Aorta (tissue), 5 donors: ENCODE results near the gene FFAR4. TPM values are rescaled to one million over a fixed set of nuclear protein-coding genes. Genes with fewer than 3 reads are reported as not detected.
"Not testable (repeated sequence)": the region's sequence is repeated elsewhere in the genome, so short reads cannot be mapped to it uniquely, and the experiment has no call there.

Experiments
- ATAC-seq: fragments of 200-7000 bp; cut with Tn5 transposase; one replicate; pipeline ENCODE4 v1.9.1; 2022; ENCODE audit warnings: moderate library complexity; ENCODE audit not compliant: low FRiP score
- DNase-seq, 2 donors: peaks; one replicate each; pipeline ENCODE4 v3.0.0-alpha.2; 2020
- H3K27ac ChIP-seq, 2 donors: one replicate each; pipeline ENCODE4 v1.5.1; 2013; ENCODE audit warnings: low read length in 2 of 2, mild to moderate bottlenecking in 2 of 2, moderate library complexity in 2 of 2, control low read depth in 1 of 2, inconsistent platforms in 1 of 2, low read depth in 1 of 2
- H3K27me3 ChIP-seq, 2 donors: one replicate each; pipeline ENCODE4 v1.6.1; 2013; ENCODE audit warnings: control low read depth in 1 of 2, low read length in 1 of 2, mild to moderate bottlenecking in 1 of 2, moderate library complexity in 1 of 2; ENCODE audit not compliant: insufficient read depth in 2 of 2, control insufficient read depth in 1 of 2
- H3K36me3 ChIP-seq, 2 donors: one replicate each; pipeline ENCODE4 v1.6.1; 2013; ENCODE audit warnings: control low read depth in 1 of 2, low read length in 1 of 2, mild to moderate bottlenecking in 1 of 2; ENCODE audit not compliant: insufficient read depth in 2 of 2, control insufficient read depth in 1 of 2
- H3K4me1 ChIP-seq, 2 donors: one replicate each; pipeline ENCODE4 v1.6.1; 2013; ENCODE audit warnings: low read length in 2 of 2, control low read depth in 1 of 2, mild to moderate bottlenecking in 1 of 2, moderate library complexity in 1 of 2; ENCODE audit not compliant: insufficient read depth in 2 of 2, control insufficient read depth in 1 of 2
- H3K4me3 ChIP-seq, 2 donors: one replicate each; pipeline ENCODE4 v1.5.1; 2013; ENCODE audit warnings: low read length in 2 of 2, control low read depth in 1 of 2, mild to moderate bottlenecking in 1 of 2
- H3K9me3 ChIP-seq: one replicate; pipeline ENCODE4 v1.6.1; 2013; ENCODE audit warnings: mild to moderate bottlenecking, low read length; ENCODE audit not compliant: control insufficient read depth
- WGBS, 2 donors: extraction: QIAGEN DNeasy Blood & Tissue Kit; methylation state at CpG; one replicate each; pipeline ENCODE4 v1.1.7; 2013; 5-methylcytosine and 5-hydroxymethylcytosine counted together
- intact Hi-C, 2 donors: fragments of 100-400 bp; cut with DNase I; formaldehyde crosslinking; loops; one replicate each; pipeline versions ENCODE4 v1.14.2 to v1.15.0; 2022
- long read RNA-seq, 2 donors: library from polyadenylated mRNA; unstranded; transcript quantifications; one replicate each; pipeline ENCODE4 v2.0.0, GENCODE V29; 2020 to 2021
- polyA plus RNA-seq, 2 donors: library from polyadenylated mRNA; stranded (reverse); fragments of 200-250 nt; gene quantifications; one replicate each; pipeline ENCODE4 v1.2.3, GENCODE V29; 2013
- total RNA-seq, 2 donors: library from RNA; stranded (reverse); fragmentation: NEBNext Ultra II Directional; extraction: Animal tissue kit (Norgen Biotek cat#: 25700); gene quantifications; one replicate each; pipeline ENCODE4 v1.2.1, GENCODE V29; 2021
- donor health status: healthy with polysubstance abuse.
- donor health status: Bipolar disorder and iron deficiency.
- donor health status: DM: no; HTN: no; CAD: no.
- donor health status: DM: no; HTN: no; CAD: no.
- donor health status: DM: yes; HTN: yes; CAD: no.

FFAR4 gene
- total RNA-seq (under 1 TPM; 0.12 to 0.16 TPM), polyA plus RNA-seq (under 1 TPM in 1 of 2 donors, not detected in 1; 0.63 TPM)
- long read RNA-seq, donor 1 = 0 reads
- long read RNA-seq, donor 2, partial matches to known transcripts = 0 of 1 reads
- long read RNA-seq, donor 2, other reads (novel, unspliced or antisense) = 0 of 1 reads

- H3K36me3 ChIP-seq = no peaks in the 10 kb centered on the region
- H3K27ac ChIP-seq = no peak within 1 kb of the TSS
- no peaks in the 10 kb centered on the region for H3K4me1 ChIP-seq
- ATAC-seq (peak; percentile 57), DNase-seq (peak in 1 of 2 donors; percentile 76)
- WGBS, 2 donors = 0 to 1% methylated on average over 74 to 85 of the region's 85 CpGs
- intact Hi-C loops = no loop called here
- no peaks in the 10 kb centered on the region for H3K9me3 ChIP-seq
- H3K27me3 ChIP-seq = no peaks in the 10 kb centered on the region
- H3K4me3 ChIP-seq = peak within 1 kb of the TSS in 1 of 2 donors; percentile 5
Measured at GRCh38 chr10:93566435-93567276, at the start of gene FFAR4. TSS of gene FFAR4 (plus strand) at chr10:93566665. CDS start at chr10:93566721, 56 bp downstream.

- ATAC-seq = no peak
- WGBS, 2 donors = 97 to 99% methylated on average over 4 of the region's 4 CpGs
- Histone ChIP-seq H3K36me3 (no peaks in the 10 kb centered on the region), H3K27me3 (no peaks in the 10 kb centered on the region), H3K4me1 (peaks cover 0 to 5% of the 10 kb centered on the region in 2 donors), H3K27ac (no peak overlapping the region), H3K4me3 (no peak overlapping the region), H3K9me3 (no peaks in the 10 kb centered on the region)
- intact Hi-C loops = no loop called here
- no peak for DNase-seq
Measured at GRCh38 chr10:93518531-93518930, 47.9 kb upstream of the FFAR4 start.

GRCh38 chr10:93535293-93535692, 31.2 kb upstream of the FFAR4 start:
- intact Hi-C loops = no loop called here
- Histone ChIP-seq H3K4me1 (no peaks in the 10 kb centered on the region), H3K4me3 (no peak overlapping the region), H3K27ac (no peak overlapping the region), H3K9me3 (no peaks in the 10 kb centered on the region), H3K27me3 (no peaks in the 10 kb centered on the region), H3K36me3 (no peaks in the 10 kb centered on the region)
- 86 to 93% methylated on average over 5 of the region's 5 CpGs for WGBS, 2 donors
- DNase-seq (no peak), ATAC-seq (no peak)

GRCh38 chr10:93540871-93541270, 25.6 kb upstream of the FFAR4 start:
- H3K27me3 ChIP-seq, H3K27ac ChIP-seq, DNase-seq, ATAC-seq, H3K4me1 ChIP-seq, intact Hi-C loops, H3K4me3 ChIP-seq, H3K9me3 ChIP-seq, H3K36me3 ChIP-seq: not testable (repeated sequence)
- 87 to 92% methylated on average over 4 of the region's 4 CpGs for WGBS, 2 donors

- Histone ChIP-seq H3K4me1 (no peaks in the 10 kb centered on the region), H3K27me3 (no peaks in the 10 kb centered on the region), H3K36me3 (no peaks in the 10 kb centered on the region), H3K4me3 (no peak overlapping the region), H3K9me3 (no peaks in the 10 kb centered on the region), H3K27ac (no peak overlapping the region)
- ATAC-seq (peak; percentile 85), DNase-seq (peak; percentile 70 to 88)
- 52 to 56% methylated on average over 23 of the region's 23 CpGs for WGBS, 2 donors
- intact Hi-C loops = no loop called here
Measured at GRCh38 chr10:93541402-93542357, 24.8 kb upstream of the FFAR4 start.

- no peaks in the 10 kb centered on the region for H3K36me3 ChIP-seq
- ATAC-seq (peak; percentile 54), DNase-seq (peak in 1 of 2 donors; percentile 81)
- 11 to 20% methylated on average over 10 of the region's 10 CpGs for WGBS, 2 donors
- no peak overlapping the region for H3K27ac ChIP-seq
- no peaks in the 10 kb centered on the region for H3K27me3 ChIP-seq
- no peaks in the 10 kb centered on the region for H3K4me1 ChIP-seq
- H3K9me3 ChIP-seq = no peaks in the 10 kb centered on the region
- H3K4me3 ChIP-seq = no peak overlapping the region
- intact Hi-C loops = no loop called here
Measured at GRCh38 chr10:93542358-93542791, 24.1 kb upstream of the FFAR4 start.

- WGBS, 2 donors = 92% methylated on average over 5 to 8 of the region's 8 CpGs
- H3K27ac ChIP-seq, ATAC-seq: not testable (repeated sequence)
Measured at GRCh38 chr10:93546995-93547394, 19.5 kb upstream of the FFAR4 start.

GRCh38 chr10:93547522-93547921, 18.9 kb upstream of the FFAR4 start:
- no peaks in the 10 kb centered on the region for H3K9me3 ChIP-seq
- ATAC-seq (no peak), DNase-seq (no peak)
- no peaks in the 10 kb centered on the region for H3K27me3 ChIP-seq
- H3K36me3 ChIP-seq = no peaks in the 10 kb centered on the region
- intact Hi-C loops = no loop called here
- H3K27ac ChIP-seq = no peak overlapping the region
- no peaks in the 10 kb centered on the region for H3K4me1 ChIP-seq
- no peak overlapping the region for H3K4me3 ChIP-seq

More at GRCh38 chr10:93546995-93547394, 19.5 kb upstream of the FFAR4 start:
- DNase-seq, H3K4me3 ChIP-seq, intact Hi-C loops, H3K4me1 ChIP-seq, H3K36me3 ChIP-seq, H3K27me3 ChIP-seq, H3K9me3 ChIP-seq: not testable (repeated sequence)
